Adipose tissue (tissue), 3 donors: Measurements from ENCODE around the gene RPP40. TPM values are rescaled to one million over a fixed set of nuclear protein-coding genes. Genes with fewer than 3 reads are reported as not detected.
"Not testable (repeated sequence)": the region's sequence is repeated elsewhere in the genome, so short reads cannot be mapped to it uniquely, and the experiment has no call there.

Experiments
- H3K27ac ChIP-seq: one replicate; pipeline ENCODE4 v1.5.1; 2013; ENCODE audit warnings: low read depth, low read length
- WGBS, 3 donors: extraction: QIAGEN DNeasy Blood & Tissue Kit; methylation state at CpG; one replicate each; pipeline ENCODE4 v1.1.7; 2013; 5-methylcytosine and 5-hydroxymethylcytosine counted together
- polyA plus RNA-seq, 3 donors: library from polyadenylated mRNA; stranded (reverse); fragments of 200-250 nt; gene quantifications; one replicate each; pipeline ENCODE4 v1.2.3, GENCODE V29; 2013
- donor health status: healthy with polysubstance abuse.
- donor health status: Bipolar disorder and iron deficiency.
- donor health status: healthy.

Gene RPP40, protein sequence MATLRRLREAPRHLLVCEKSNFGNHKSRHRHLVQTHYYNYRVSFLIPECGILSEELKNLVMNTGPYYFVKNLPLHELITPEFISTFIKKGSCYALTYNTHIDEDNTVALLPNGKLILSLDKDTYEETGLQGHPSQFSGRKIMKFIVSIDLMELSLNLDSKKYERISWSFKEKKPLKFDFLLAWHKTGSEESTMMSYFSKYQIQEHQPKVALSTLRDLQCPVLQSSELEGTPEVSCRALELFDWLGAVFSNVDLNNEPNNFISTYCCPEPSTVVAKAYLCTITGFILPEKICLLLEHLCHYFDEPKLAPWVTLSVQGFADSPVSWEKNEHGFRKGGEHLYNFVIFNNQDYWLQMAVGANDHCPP
- polyA plus RNA-seq = 10 to 100 TPM in 1 of 3 donors, 1 to 10 TPM in 2; 3.9 to 12.1 (median 6.6) TPM

DNA sequence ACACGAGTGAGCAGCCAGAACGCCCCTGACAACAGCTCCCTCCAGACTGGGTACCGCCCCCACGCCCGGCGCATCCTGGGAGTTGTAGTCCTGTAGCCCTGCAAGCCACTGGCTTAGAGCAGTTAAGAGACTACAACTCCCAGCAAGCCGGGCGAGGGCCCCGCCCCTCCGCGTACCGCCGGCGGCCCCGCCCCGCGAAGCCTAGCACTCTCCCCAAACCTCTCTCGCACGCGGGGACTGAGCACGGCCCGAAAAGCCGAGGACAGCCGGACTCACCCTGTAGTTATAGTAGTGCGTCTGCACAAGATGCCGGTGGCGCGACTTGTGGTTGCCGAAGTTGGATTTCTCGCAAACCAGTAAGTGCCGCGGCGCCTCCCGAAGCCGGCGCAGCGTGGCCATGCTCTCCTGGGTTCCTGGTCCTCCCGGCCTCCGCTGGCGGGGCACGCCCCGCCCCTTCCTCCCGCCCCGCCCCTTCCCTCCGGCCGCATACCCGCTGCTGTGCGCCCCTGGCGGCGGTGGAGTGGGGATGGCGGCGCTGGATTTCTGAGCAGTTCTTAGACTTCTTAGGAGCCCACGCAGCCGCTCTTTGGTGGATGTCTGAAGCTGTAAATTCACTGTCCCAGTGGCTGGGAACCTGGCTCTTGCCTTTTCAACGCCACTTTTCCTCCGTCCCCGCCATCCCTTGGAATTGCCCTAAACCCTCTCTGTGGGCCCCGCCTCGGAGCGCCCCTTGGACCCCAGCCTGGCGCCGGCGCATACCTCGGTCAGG lies at the start of gene RPP40:
TSS of gene RPP40 (minus strand) at position 434 of the 769 bp plus-strand sequence. CDS start at position 399, 35 bp downstream.
- peak within 1 kb of the TSS; percentile 48 for H3K27ac ChIP-seq
- 0 to 1% (median 1%) methylated on average over 48 to 64 of the region's 64 CpGs for WGBS, 3 donors

DNA sequence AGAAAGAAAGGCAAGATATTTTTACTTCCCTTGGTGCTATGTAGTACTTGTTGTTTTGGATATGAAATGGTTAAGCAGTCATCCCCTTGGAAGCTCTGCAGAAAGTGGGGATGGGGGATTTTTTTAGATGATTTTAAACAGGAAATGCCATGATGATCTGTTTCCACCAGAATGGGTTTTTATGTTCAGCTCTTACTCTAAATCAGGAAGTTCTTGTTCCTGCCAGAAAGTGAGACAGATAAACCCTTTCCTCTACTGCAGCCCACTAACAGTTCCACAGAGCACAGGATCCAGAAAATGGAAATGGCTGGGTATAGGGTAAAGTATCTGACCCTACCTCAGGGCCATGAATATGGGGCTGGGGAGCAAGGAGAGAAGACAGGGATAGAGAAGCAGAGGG lies 49.2 kb upstream of the RPP40 start:
- no peak overlapping the region for H3K27ac ChIP-seq

DNA sequence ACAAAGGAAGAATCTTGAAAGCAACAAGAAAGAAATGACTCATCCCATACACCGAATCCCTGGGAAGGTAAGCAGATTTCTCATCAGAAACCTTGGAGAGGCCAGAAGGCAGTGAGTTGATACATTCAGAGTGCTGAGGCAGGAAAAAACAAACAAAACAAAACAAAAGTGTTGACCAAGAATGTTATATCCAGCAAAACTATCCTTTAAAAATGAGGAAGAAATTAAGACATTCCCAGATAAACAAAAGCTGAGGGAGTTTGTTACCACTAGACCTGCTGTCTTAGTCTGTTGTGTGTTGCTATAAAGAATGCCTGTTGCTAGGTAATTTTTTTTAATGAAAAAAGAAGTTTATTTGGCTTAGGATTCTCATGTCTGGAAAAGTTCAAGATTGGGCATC lies 47.6 kb upstream of the RPP40 start:
- WGBS, 3 donors = 88 to 97% (median 96%) methylated on average over 1 of the region's 1 CpG
- H3K27ac ChIP-seq = no peak overlapping the region

DNA sequence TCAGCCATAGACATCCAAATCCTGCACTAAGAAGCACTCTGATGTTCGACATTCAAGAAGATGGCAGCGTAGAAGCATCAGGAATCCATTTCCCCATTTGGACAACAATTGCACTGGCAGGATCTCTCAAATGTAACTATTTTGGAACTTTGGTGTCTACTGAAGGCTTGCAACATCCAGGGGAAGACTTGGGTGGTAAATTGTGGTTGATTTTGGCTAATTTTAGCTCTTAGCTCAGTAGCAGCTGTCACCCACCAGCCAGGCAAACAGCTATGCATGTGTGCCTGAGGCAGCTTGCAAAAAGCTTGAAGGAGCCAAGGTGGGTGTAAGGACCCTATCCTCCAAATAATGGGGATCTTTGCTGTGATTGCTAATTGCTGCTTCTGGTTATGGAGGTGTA lies 46.2 kb upstream of the RPP40 start:
- 79 to 93% (median 87%) methylated on average over 2 of the region's 2 CpGs for WGBS, 3 donors
- no peak overlapping the region for H3K27ac ChIP-seq

DNA sequence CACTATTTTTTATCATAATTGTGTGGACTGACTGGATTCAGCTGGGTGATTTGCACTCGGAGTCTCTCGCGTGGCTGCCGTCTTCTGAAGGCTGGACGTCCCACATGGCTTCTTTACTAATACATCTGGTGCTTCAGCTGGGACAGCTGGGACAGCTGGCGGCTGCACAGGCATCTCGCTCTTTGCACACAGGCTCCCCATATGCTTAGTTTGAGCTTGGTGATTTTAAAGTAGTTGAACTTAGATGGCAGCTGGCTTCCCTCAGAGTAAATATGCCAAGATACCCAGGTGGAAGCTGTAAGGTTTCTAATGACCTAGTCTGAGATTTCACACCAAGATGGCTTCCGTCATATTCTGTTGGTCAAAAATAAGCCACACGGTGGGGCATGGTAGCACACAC lies 42.6 kb upstream of the RPP40 start:
- 86 to 98% (median 94%) methylated on average over 9 of the region's 9 CpGs for WGBS, 3 donors
- H3K27ac ChIP-seq = no peak overlapping the region

DNA sequence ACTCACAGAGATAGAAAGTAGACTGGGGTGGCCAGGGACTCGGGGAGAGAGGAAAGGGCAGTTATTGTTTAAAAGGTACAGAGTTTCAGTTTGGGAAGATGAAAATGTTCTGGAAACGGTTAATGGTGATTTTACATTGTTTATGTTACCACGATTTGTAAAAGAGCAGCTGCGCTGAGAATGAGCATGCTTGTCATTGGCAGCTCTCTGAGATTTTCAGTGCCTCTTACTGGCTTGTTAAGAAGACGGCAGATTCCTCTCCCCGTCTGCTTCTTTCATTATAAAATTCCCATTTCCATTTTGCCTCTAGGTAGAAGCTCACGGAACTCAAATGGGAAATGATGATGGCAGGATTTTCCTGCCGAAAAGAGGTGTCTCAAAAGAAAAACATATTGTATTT lies 41.6 kb upstream of the RPP40 start:
- 61 to 77% (median 69%) methylated on average over 8 of the region's 8 CpGs for WGBS, 3 donors
- H3K27ac ChIP-seq = no peak overlapping the region

DNA sequence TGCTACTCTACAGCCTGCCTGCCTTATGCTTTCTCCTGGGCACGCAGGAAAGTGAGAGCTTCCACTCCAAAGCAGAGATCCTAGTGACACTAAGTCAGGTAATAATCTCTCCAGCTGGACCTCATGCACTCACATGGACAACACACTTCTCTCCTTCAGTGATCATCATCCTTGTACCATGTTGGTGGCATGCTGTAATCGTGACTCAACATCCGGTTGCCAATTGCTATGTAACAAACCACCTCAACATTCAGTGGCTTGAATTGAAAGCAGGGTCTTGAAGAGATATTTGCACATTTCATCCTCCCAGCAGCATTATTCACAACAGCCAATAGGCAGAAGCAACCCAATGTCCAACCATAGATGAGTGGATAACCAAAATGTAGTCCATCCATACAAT lies 41.0 kb upstream of the RPP40 start:
- H3K27ac ChIP-seq = no peak overlapping the region
- 76 to 91% (median 80%) methylated on average over 3 of the region's 3 CpGs for WGBS, 3 donors

DNA sequence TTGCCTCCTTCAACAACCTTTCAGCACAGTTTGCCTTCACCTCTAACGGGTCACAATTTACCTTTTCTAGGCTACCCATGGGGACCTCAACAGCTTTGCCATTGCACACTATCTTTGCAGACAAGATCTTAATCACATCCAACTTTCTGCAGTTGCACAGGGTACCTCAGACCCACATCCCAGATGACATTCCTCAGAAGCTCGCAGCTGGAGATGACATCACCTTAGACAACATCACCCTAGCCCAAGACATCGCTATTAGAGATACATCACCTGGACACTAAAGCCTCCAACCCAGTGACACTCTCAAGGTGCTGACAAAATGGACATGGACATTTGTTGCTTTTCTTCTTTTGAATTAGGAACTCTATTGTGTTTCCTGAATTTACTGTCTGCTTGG lies 38.6 kb upstream of the RPP40 start:
- WGBS, 3 donors = 86 to 91% (median 91%) methylated on average over 3 of the region's 3 CpGs
- H3K27ac ChIP-seq = no peak overlapping the region

DNA sequence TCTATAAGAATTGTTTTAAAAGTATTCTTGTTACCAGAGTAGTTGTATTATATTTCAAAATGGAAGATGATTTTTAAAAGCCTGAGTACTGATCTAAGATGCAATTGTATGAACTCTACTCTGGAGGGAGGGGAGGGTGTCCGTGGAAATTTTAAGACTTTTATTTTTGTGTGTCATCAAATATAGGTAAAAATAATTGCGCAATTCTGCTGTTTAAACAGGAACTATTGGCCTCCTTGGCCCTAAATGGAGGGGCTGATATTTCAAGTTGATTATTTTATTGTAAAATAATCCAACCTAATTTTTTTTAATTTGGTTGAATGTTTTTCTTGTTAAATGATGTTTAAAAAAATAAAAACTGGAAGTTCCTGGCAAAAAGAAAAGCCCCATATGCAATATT lies 38.1 kb upstream of the RPP40 start:
- 40 to 63% (median 42%) methylated on average over 2 of the region's 2 CpGs for WGBS, 3 donors
- no peak overlapping the region for H3K27ac ChIP-seq

DNA sequence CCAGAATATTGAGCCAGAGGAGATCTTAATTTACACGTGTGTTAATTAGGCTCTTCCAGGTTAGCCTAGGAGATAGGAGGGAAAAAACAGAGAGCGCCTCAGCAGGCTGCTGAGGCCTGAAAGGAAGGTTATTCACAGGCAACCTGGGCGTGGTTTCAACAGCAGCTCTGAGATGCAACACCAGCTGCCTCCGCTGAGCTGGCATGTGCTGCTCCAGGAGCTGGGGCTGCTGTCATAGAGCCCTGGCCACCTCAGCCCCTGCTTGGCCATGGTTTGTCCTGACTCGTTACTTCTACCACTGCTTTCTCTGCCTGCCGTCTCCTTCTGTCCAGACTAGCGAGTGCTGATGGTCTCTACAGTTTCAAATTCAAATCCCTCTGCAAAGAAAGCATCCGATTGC lies 32.4 kb upstream of the RPP40 start:
- WGBS, 3 donors = 72 to 77% (median 77%) methylated on average over 8 of the region's 8 CpGs
- no peak overlapping the region for H3K27ac ChIP-seq

DNA sequence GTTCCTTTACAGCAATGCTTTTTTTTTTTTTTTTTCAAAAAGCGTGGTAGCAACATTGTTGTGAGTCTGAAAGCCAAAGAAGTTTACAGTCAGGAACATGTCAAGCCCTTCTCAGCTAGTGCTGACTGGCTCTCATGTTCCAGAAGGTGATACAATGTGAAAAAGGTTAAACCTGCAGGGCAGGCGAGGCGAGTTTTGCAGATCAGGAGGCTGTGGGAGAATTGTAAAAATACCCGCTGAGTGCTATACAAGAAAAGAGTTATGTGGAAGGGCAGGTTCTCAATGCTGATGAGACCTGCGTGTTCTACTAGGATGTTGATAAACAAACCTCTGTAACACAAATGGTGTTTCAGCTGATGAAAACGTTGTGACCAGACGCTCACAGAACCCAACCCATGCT lies 30.9 kb upstream of the RPP40 start:
- H3K27ac ChIP-seq = no peak overlapping the region
- 66 to 81% (median 72%) methylated on average over 7 of the region's 7 CpGs for WGBS, 3 donors

DNA sequence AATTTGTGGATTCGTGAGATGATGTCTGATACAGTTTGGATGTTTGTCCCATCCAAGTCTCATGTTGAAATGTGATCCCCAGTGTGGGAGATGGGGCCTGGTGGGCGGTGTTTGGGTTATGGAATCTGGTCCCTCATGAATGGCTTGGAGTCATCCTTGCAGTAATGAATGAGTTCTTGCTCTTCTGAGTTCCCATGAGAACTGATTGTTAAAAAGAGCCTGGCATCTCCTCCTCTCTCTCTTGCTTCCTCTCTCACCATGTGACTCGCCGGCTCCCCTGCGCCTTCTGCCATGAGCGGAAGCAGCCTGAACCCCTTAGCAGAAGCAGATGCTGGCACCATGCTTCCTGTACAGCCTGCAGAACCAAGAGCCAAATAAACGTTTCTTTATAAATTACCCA lies 30.5 kb upstream of the RPP40 start:
- 39 to 72% (median 39%) methylated on average over 7 of the region's 7 CpGs for WGBS, 3 donors
- H3K27ac ChIP-seq = no peak overlapping the region

DNA sequence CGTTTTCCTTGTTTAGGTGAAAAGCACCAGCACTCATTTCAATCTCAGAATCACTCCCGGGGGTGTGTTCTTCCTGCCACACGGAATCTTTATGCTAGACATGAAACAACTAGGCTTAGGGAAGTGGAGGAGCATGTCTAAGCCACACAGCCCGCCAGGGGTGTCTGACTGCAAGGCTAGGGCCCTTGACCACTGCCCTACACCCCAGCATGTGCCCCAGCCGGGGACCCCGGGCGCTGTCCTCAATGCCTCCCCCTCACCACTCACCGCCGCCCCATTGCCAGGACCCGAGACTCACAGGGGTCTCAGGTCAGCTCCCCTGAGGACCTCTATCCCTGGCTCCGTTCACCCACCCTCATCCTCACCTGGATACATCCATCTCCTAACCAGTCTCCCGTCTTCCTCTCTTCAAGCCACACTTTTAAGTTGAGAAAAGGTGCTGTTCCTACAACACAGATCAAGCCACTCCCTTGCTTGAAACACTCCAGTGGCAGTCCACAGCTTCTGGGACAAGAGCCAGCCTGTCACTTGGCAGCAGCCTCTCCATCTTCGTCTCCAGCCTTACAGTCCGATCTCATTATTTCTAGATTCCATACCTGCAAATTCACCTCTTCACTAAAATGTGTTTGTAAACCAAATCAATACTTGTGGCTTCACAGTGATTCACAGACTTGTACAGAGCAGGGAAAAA lies 29.5 kb upstream of the RPP40 start:
- 70 to 82% (median 81%) methylated on average over 11 to 14 of the region's 14 CpGs for WGBS, 3 donors
- not testable (repeated sequence) for H3K27ac ChIP-seq

DNA sequence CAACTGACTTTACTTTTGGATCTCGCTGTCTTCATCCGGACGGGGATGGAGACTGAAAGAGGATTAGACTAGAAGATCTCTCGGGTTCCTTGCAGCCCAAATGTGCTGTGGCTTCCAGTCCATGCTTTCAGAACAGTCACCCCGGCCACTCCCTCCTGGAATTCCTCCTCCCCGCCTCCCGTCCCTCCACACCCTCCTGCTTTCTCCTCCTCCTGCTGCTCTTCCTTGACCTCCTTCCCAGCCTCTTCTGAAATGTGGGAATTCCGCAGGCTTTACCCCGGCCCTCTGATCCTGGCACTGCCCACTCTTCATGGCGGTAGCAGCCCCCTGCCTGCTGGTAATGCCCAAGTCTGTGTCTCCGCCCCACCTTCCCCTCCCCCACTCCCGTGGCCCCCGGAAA lies 28.9 kb upstream of the RPP40 start:
- WGBS, 3 donors = 51 to 58% (median 53%) methylated on average over 12 to 13 of the region's 13 CpGs
- not testable (repeated sequence) for H3K27ac ChIP-seq

DNA sequence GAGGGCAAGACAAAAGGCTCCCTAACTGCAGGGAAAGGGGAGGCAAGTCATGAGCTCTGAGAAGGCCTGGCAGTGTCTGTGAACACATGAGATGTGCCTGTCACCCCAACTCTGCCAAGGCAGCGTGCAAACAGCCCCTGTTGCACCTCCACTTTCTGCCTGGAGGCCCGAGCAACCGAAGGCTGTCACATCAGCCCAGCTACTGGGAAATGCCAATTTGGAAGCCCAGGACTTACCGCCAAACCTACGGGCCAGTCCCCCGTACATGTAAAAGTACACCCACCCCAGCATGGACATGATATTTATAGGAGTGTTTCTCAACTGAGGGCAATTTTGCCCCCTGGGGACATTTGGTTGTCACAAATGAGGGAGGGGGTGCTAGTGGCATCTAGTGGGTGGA lies 27.3 kb upstream of the RPP40 start:
- H3K27ac ChIP-seq = no peak overlapping the region
- 96 to 98% (median 97%) methylated on average over 6 of the region's 6 CpGs for WGBS, 3 donors

DNA sequence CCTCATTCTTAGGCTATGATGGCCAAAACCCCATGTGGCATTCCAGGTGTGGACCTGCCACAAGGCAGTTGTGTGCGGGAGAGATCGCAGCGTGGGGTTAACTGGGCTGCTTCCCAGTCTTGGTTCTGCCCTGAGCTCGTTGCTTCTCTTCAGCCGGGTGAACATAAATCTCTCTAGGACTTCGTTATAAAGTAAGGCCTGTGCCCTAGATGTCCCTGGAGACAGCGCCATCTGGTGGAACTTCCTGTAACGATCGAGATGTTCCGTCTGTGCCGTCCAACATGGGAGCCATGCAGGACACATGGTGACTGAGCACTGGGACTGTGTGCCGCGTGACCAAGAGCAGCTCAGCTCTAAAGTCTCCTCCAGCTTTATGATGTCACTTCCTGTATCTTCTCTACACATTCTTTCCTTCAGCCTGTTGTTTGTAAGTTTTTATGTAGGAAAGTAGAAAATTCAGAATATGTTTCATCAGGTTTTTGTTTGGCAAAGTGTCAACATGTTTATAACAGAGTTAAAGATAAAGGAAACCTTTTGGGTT lies 26.8 kb upstream of the RPP40 start:
- 26 to 31% (median 28%) methylated on average over 13 of the region's 13 CpGs for WGBS, 3 donors
- H3K27ac ChIP-seq = no peak overlapping the region

DNA sequence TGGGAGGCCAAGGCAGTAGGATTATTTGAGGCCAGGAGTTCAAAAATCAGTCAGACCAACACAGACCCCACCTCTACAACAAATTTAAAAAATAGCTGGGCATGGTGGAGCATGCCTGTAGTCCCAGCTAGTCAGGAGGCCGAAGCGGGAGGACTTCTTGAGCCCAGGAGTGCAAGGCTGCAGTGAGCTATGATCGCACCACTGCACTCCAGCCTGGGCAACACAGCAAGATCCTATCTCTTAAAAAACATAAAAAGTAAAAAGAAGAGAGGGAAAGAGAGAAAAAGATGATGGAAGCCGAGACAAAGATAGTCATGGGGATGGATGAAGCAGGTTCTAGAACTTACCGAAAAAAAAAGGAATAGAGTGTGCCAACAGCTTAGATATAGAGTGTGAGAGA lies 25.8 kb upstream of the RPP40 start:
- H3K27ac ChIP-seq = no peak overlapping the region
- 94 to 100% (median 99%) methylated on average over 5 of the region's 5 CpGs for WGBS, 3 donors

DNA sequence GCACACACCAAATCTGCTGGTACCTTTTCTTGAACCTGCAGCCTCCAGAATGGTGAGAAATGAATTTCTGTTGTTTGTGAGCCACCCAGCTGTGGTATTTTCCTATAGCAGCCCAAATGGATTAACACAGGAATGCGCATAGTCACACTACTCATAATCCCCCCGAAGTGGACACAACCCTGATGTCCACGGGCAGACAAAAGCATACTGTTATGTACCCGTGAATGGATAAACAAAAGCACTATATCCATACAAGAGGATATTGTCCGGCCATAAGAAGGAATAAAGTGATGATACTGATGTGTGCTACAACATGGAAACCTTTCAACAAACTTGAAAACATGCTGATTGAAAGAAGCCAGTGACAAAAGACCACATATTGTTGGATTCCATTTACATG lies 25.1 kb upstream of the RPP40 start:
- H3K27ac ChIP-seq = no peak overlapping the region
- 84 to 94% (median 91%) methylated on average over 5 of the region's 5 CpGs for WGBS, 3 donors

DNA sequence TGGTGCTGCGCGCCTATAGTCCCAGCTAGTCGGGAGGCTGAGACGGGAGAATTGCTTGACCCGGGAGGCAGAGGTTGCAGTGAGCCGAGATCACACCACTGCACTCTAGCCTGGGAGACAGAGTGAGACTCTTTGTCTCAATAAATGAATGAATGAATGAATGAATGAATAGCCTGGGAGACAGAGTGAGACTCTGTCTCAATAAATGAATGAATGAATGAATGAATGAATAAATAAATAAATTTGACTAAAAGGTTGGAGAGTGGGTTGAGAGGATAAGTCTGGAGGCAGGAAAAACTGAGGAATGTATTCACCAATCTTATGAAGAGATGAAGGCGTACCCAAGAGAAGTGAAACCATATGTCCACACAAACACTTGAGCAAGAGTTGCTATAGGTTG lies 24.5 kb upstream of the RPP40 start:
- 98 to 99% (median 98%) methylated on average over 7 of the region's 7 CpGs for WGBS, 3 donors
- no peak overlapping the region for H3K27ac ChIP-seq
